Endothelial cell of umbilical vein (primary cell): ENCODE data around the gene HBA2.

ENCODE experiments used
- CTCF ChIP-seq, 2 donors: IDR thresholded peaks; 1 replicate in 1 of 2; 2 replicates in 1 of 2; pipeline ENCODE4 v1.5.1; 2011; ENCODE audit warnings: low read length in 2 of 2, mild to moderate bottlenecking in 2 of 2, moderate library complexity in 2 of 2, control low read depth in 1 of 2, inconsistent platforms in 1 of 2, low read depth in 1 of 2; ENCODE audit not compliant: insufficient read depth in 1 of 2; ENCODE audit errors: extremely low read depth in 1 of 2
- EZH2 ChIP-seq: IDR thresholded peaks from 2 replicates; pipeline ENCODE4 v1.6.1; 2012; ENCODE audit warnings: borderline replicate concordance, low read depth, mild to moderate bottlenecking, moderate library complexity, low read length, inconsistent platforms; ENCODE audit not compliant: severe bottlenecking
- JUN ChIP-seq: IDR thresholded peaks from 2 replicates; pipeline ENCODE4 v1.6.1; 2011; ENCODE audit warnings: borderline replicate concordance, low read depth; ENCODE audit not compliant: insufficient read length, insufficient read depth
- MAX ChIP-seq: IDR thresholded peaks from 2 replicates; pipeline ENCODE4 v1.6.1; 2011; ENCODE audit not compliant: insufficient read depth, insufficient read length
- MYC ChIP-seq: IDR thresholded peaks from one replicate; pipeline ENCODE4 v1.6.1; 2011; ENCODE audit warnings: mild to moderate bottlenecking, low read depth, low read length
- POLR2A ChIP-seq: IDR thresholded peaks from 2 replicates; pipeline ENCODE4 v1.6.1; 2012; ENCODE audit warnings: low read depth, mild to moderate bottlenecking, control low read depth, low read length
- POLR2AphosphoS5 ChIP-seq: IDR thresholded peaks from 2 replicates; pipeline ENCODE4 v1.6.1; 2012; ENCODE audit warnings: low read depth, mild to moderate bottlenecking, control low read depth, low read length, moderate library complexity; ENCODE audit not compliant: insufficient read depth

GRCh38 chr16:179211-180092, 6.8 kb downstream of the HBA2 start:
- TF ChIP-seq CTCF (IDR thresholded peaks at IDR 0.05; ENCODE audit: extremely low read depth in 1 of 2, insufficient read depth in 1 of 2, low read depth in 1 of 2, low read length in 2 of 2): no peak
- no peak for TF ChIP-seq POLR2A
- no peak for TF ChIP-seq MAX
- no peak for TF ChIP-seq POLR2AphosphoS5
- TF ChIP-seq MYC: no peak
- TF ChIP-seq EZH2: no peak
- no peak for TF ChIP-seq JUN
